ENCODE results near the gene PHLDA2. TPM values are rescaled to one million over a fixed set of nuclear protein-coding genes. Genes with fewer than 3 reads are reported as not detected.

The PHLDA2 gene
- total and polyA plus RNA-seq, 2 of the 13 experiments (the other 11 are each of a cell fraction or from before 2014, with no cell fraction given) = 0.55 to 0.78 TPM

DNA sequence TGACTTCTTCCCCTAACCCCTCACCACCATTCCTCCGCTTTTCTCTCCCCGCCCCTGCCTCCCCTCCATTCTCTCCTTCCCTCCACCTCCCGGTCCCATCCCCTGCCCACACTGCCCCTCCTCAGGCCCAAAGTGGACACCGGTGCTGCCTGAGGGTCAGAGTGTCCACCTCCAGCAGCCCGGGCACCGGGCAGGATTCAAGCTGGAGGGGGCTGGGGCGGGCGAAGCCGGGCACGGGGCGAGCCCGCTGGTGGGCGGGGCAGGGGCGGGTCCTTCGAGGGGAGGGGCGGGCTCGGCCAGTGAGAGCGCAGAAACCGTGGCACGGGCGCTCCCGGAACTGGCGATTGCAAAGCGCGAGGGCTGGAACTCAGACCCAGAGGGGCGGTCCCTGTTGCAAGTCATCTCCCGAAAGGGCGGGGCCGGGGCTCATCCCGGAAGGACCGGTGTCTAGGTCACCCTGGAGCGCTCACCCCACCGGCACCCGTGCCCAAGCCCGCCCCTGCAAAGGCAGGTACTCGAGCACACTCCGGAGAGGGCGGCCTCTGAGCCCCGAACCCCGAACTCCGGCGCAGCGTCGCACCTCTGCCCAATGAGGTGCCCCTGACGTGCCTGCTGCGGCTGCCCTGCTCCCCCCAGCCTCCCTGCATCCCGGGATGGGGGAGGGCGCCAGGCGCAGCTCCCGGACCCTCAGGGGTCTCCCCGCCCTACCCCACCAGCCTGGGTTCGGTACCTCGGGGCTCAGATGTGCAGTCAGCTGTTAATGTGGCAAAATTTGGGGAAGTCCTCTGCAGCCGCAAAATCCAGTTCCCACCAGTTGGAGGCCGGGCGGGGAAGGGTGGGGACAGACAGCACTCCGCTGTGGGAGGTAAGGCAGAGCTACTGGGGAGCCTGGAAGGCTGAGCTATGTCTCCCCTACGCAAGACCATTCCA is 27.1 kb downstream of the PHLDA2 start (continued):
- TF ChIP-seq, protein P1, sequence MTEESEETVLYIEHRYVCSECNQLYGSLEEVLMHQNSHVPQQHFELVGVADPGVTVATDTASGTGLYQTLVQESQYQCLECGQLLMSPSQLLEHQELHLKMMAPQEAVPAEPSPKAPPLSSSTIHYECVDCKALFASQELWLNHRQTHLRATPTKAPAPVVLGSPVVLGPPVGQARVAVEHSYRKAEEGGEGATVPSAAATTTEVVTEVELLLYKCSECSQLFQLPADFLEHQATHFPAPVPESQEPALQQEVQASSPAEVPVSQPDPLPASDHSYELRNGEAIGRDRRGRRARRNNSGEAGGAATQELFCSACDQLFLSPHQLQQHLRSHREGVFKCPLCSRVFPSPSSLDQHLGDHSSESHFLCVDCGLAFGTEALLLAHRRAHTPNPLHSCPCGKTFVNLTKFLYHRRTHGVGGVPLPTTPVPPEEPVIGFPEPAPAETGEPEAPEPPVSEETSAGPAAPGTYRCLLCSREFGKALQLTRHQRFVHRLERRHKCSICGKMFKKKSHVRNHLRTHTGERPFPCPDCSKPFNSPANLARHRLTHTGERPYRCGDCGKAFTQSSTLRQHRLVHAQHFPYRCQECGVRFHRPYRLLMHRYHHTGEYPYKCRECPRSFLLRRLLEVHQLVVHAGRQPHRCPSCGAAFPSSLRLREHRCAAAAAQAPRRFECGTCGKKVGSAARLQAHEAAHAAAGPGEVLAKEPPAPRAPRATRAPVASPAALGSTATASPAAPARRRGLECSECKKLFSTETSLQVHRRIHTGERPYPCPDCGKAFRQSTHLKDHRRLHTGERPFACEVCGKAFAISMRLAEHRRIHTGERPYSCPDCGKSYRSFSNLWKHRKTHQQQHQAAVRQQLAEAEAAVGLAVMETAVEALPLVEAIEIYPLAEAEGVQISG (CRISPR knock-in tag; IDR thresholded peaks at IDR 0.05) = 0 out of 2 replicates have a peak, but pooled peaks have one; percentile 6
- TF ChIP-seq HIVEP1 (CRISPR knock-in tag; IDR thresholded peaks at IDR 0.05) (peak; percentile 52; the same call in 1 of the 2 replicates), ZNF451 (CRISPR knock-in tag; IDR thresholded peaks at IDR 0.05) (0 out of 2 replicates have a peak, but pooled peaks have one; percentile 9)
- TF ChIP-seq, protein P2, sequence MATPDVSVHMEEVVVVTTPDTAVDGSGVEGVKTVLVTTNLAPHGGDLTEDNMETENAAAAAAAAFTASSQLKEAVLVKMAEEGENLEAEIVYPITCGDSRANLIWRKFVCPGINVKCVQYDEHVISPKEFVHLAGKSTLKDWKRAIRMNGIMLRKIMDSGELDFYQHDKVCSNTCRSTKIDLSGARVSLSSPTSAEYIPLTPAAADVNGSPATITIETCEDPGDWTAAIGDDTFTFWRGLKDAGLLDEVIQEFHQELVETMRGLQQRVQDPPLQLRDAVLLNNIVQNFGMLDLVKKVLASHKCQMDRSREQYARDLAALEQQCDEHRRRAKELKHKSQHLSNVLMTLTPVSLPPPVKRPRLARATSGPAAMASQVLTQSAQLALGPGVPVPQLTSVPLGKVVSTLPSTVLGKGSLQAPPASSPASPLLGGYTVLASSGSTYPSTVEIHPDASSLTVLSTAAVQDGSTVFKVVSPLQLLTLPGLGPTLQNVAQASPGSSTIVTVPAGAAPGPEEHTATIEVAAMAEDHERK (CRISPR knock-in tag; IDR thresholded peaks at IDR 0.05; ENCODE audit: low read depth) = no peak

DNA sequence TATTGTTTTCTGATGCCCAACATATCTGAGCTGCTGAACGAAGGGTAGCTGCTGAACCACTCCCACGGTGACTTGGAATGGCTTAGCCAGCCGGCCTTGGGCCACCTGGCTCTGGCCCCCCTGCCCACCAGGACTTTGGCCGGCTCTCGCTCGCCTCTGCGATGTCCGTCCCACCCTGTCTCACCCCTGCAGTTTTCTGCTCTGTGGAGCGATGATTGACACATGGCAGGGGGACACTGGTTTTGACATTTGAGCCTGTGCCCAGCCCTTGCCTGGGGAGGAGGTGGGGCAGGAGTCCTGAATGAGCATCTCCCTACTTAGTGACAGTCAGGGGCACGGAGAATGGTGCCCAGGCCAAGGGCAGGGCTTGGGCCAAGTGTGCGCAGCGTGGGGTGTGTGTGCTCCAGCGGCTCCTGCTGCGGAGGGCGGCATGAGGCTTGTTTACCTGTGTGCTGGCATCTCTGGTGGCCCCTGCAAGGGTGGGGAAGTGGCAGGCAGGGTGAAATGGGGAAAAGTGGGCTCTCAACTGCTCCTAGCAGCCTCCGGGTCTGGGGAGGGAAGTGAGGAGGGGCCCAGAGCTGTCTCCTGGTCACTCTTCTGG is 27.9 kb downstream of the PHLDA2 start:
- BruUV-seq (replicated peaks) = no TSS peak
- DNase-seq (ENCODE audit: low spot score) = no peak
- Histone ChIP-seq H3K9me3 (ENCODE audit: low read length) (no peaks in the 10 kb centered on the region), H4K20me1 (ENCODE audit: insufficient read depth, low read length) (0 out of 2 replicates have a peak, but pooled peaks cover 3% of the 10 kb centered on the region), H3K4me2 (ENCODE audit: low read depth, low read length) (peak overlapping the region; percentile 80), H2AFZ (ENCODE audit: low read length) (no peak overlapping the region), H3K36me3 (replicated peaks in 1 of 2; ENCODE audit: control insufficient read depth in 1 of 2, insufficient read depth in 2 of 2, low read length in 2 of 2) (peaks cover 0 to 3% of the 10 kb centered on the region in 2 experiments; a peak in 1 of 5 replicates), H3K4me3 (replicated peaks in 1 of 3; ENCODE audit: insufficient read depth in 1 of 3, low read depth in 2 of 3, low read length in 3 of 3) (peak overlapping the region in 1 of 3 experiments; percentile 84; a peak in 3 of 6 replicates), H3K79me2 (ENCODE audit: insufficient read depth, low read length) (peaks cover 10% of the 10 kb centered on the region), H3K4me1 (ENCODE audit: insufficient read depth, low read length) (peaks cover 28% of the 10 kb centered on the region), H3K9ac (ENCODE audit: insufficient read depth, low read depth, low read length) (peak overlapping the region; percentile 42; the same call in 1 of the 2 replicates), H3K27me3 (ENCODE audit: control insufficient read depth in 1 of 2, insufficient read depth in 2 of 2, low read length in 2 of 2) (peaks cover 0 to 3% of the 10 kb centered on the region in 2 experiments; a peak in 3 of 5 replicates), H3K27ac (ENCODE audit: extremely low read length, insufficient read depth, low read length) (no peak overlapping the region)
- no peak for FAIRE-seq
- in situ Hi-C loops (cut with HindIII; ENCODE audit: extremely low pct_ligation_motif_present, low pct_unique_long_range_greater_than_20kb) = no loop called here
- ChIA-PET CTCF (ENCODE audit: low intra/inter-chr PET ratio, low total read pairs) (no interaction called here), POLR2A (interaction anchor here (1.3 to 2.6 kb wide), 3 partner anchors 9 to 170 kb away, joined by 3 to 21 read pairs (median 18); partner anchors contain the start of gene PHLDA2)
- ATAC-seq = no peak
- WGBS (ENCODE audit: low lambda C conversion rate) = 78% methylated on average over 13 of the region's 16 CpGs
- intact Hi-C loops (cut with micrococcal nuclease; ENCODE audit: unreplicated experiment) = no loop called here
- TF ChIP-seq HNRNPL (IDR thresholded peaks at IDR 0.05; ENCODE audit: low read depth, low read length) = 0 out of 2 replicates have a peak, but pooled peaks have one; percentile 33
- TF ChIP-seq ZNF225 (CRISPR knock-in tag; IDR thresholded peaks at IDR 0.05) = 0 out of 2 replicates have a peak, but pooled peaks have one; percentile 51
- TF ChIP-seq NCOR1 (IDR thresholded peaks at IDR 0.05; ENCODE audit: borderline replicate concordance, low read length) = no peak
- no peak for TF ChIP-seq ZNF761 (CRISPR knock-in tag; conservative IDR thresholded peaks at IDR 0.05)
- 0 out of 2 replicates have a peak, but pooled peaks have one; percentile 15 for TF ChIP-seq ZNF501 (CRISPR knock-in tag; IDR thresholded peaks at IDR 0.05)
- no peak for TF ChIP-seq SRSF9 (IDR thresholded peaks at IDR 0.05; ENCODE audit: borderline replicate concordance, insufficient read depth, low read depth, low read length, poor library complexity, severe bottlenecking)
- TF ChIP-seq ZSCAN25 (CRISPR knock-in tag; IDR thresholded peaks at IDR 0.05) = peak; percentile 76; the same call in 1 of the 2 replicates
- TF ChIP-seq, protein P3, sequence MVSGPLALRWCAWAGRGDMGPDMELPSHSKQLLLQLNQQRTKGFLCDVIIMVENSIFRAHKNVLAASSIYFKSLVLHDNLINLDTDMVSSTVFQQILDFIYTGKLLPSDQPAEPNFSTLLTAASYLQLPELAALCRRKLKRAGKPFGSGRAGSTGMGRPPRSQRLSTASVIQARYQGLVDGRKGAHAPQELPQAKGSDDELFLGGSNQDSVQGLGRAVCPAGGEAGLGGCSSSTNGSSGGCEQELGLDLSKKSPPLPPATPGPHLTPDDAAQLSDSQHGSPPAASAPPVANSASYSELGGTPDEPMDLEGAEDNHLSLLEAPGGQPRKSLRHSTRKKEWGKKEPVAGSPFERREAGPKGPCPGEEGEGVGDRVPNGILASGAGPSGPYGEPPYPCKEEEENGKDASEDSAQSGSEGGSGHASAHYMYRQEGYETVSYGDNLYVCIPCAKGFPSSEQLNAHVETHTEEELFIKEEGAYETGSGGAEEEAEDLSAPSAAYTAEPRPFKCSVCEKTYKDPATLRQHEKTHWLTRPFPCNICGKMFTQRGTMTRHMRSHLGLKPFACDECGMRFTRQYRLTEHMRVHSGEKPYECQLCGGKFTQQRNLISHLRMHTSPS (CRISPR knock-in tag; IDR thresholded peaks at IDR 0.05; ENCODE audit: low read depth) = peak; percentile 10; the same call in 1 of the 2 replicates

All from HepG2 (cell line).